Stimulated activated CD8-positive, alpha-beta memory T cell treated with anti-CD3 and anti-CD28 coated beads, Interleukin-4, amount 100 ng/mL, for 24 hours (primary cell): Measurements from ENCODE around the gene CD34.

ENCODE experiments used
- DNase-seq: peaks from one replicate; pipeline ENCODE4 v3.0.0-alpha.2; 2020; ENCODE audit warnings: low read depth

Gene CD34

DNA sequence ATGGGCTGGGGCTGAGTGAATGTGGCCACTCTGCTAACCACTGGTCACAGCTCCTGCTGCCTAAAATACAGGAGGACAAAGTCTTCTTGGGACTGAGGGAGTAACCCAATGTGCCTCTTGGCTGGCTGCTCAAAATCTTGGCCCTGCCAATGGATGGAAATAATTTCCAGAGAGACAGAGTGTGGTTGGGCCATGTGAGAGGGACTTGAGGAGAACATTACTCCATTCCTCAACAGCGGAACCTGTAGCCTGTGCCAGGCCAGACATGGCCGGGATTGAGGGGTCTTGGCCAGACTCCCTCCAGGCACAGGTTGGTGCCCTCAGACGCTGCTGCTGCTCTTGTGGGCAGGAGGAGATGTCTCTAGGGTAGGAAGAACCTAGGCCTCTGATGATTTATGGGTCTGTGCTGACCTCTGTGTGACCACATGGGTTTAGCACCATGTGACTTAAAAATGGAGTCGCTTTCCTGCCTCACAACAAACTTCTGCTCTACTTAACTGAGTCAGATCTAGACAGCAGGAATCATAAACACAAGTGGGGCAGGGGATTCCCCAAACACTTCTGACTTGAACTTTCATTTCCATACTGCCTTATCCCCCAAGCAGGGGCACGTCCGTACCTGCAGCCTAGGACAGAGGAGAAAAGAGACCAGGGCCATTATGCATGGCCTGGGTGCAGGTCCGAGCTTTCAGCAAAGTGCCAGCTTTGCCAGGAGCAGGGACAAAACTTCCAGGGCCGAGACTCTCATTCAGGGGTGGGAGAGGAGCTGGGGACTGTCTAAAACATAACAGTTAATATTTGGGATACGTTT, 79.2 kb downstream of the CD34 start:
- DNase-seq, result no peak
